ENCODE data around the gene BST2.
A peak's percentile ranks its signal among the peaks of the same experiment; 100 is the strongest.

The BST2 gene

GRCh38 chr19:17419621-17420474, 14.4 kb upstream of the BST2 start, which contains the start of gene MVB12A:
MVB12A (plus strand) TSS chr19:17420047; CDS start chr19:17420136, 89 bp downstream.
- Histone ChIP-seq H3K27me3 (ENCODE audit: control insufficient read depth in 2 of 2, insufficient read depth in 2 of 2, low read length in 2 of 2) (no peaks in the 10 kb centered on the region), H3K9ac (ENCODE audit: low read depth in 1 of 2, low read length in 2 of 2) (peak within 1 kb of the TSS; percentile 53 to 63), H3K36me3 (ENCODE audit: control insufficient read depth in 2 of 2, insufficient read depth in 2 of 2, low read length in 2 of 2) (peaks cover 0 to 4% of the 10 kb centered on the region in 2 donors), H3K9me3 (ENCODE audit: control insufficient read depth in 2 of 2, low read length in 2 of 2) (no peaks in the 10 kb centered on the region), H3K4me3 (ENCODE audit: low read length in 2 of 2) (peak within 1 kb of the TSS; percentile 64 to 88), H3K27ac (ENCODE audit: low read depth in 2 of 2, low read length in 2 of 2) (peak within 1 kb of the TSS; percentile 21 to 63), H3K4me1 (ENCODE audit: control insufficient read depth in 2 of 2, insufficient read depth in 2 of 2, low read length in 2 of 2) (peaks cover 3 to 10% of the 10 kb centered on the region in 2 donors)

GRCh38 chr19:17419154-17419620, 13.8 kb upstream of the BST2 start:
- no peaks in the 10 kb centered on the region for H3K27me3 ChIP-seq (ENCODE audit: control insufficient read depth in 2 of 2, insufficient read depth in 2 of 2, low read length in 2 of 2)
- peak overlapping the region; percentile 21 to 63 for H3K27ac ChIP-seq (ENCODE audit: low read depth in 2 of 2, low read length in 2 of 2)
- peak overlapping the region; percentile 64 to 79 for H3K4me3 ChIP-seq (ENCODE audit: low read length in 2 of 2)
- H3K36me3 ChIP-seq (ENCODE audit: control insufficient read depth in 2 of 2, insufficient read depth in 2 of 2, low read length in 2 of 2), result peaks cover 0 to 4% of the 10 kb centered on the region in 2 donors
- no peaks in the 10 kb centered on the region for H3K9me3 ChIP-seq (ENCODE audit: control insufficient read depth in 2 of 2, low read length in 2 of 2)
- peak overlapping the region; percentile 43 to 48 for H3K9ac ChIP-seq (ENCODE audit: low read depth in 1 of 2, low read length in 2 of 2)
- H3K4me1 ChIP-seq (ENCODE audit: control insufficient read depth in 2 of 2, insufficient read depth in 2 of 2, low read length in 2 of 2), result peaks cover 3 to 10% of the 10 kb centered on the region in 2 donors

DNA sequence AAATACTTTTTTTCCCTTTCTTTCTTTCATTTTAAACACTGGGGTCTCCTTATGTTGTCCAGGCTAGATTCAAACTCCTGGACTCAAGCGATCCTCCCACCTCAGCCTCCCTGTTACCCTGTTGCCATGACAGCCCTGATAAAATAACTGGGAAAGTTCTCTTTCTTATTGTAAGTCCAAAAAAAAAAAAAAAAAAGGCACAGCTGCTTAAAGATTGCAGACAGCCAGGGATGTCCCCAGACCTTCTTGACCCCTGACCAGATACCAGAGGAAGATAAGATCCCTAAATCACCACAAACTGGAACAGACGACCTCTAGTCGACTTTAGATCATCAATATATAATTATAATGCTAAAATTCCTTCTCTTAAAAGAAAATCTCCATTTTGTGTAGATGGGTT, 13.3 kb upstream of the BST2 start:
- no peak overlapping the region for H3K9ac ChIP-seq (ENCODE audit: low read depth in 1 of 2, low read length in 2 of 2)
- H3K9me3 ChIP-seq (ENCODE audit: control insufficient read depth in 2 of 2, low read length in 2 of 2), result no peaks in the 10 kb centered on the region
- peaks cover 3 to 10% of the 10 kb centered on the region in 2 donors for H3K4me1 ChIP-seq (ENCODE audit: control insufficient read depth in 2 of 2, insufficient read depth in 2 of 2, low read length in 2 of 2)
- no peaks in the 10 kb centered on the region for H3K27me3 ChIP-seq (ENCODE audit: control insufficient read depth in 2 of 2, insufficient read depth in 2 of 2, low read length in 2 of 2)
- peaks cover 0 to 4% of the 10 kb centered on the region in 2 donors for H3K36me3 ChIP-seq (ENCODE audit: control insufficient read depth in 2 of 2, insufficient read depth in 2 of 2, low read length in 2 of 2)
- no peak overlapping the region for H3K27ac ChIP-seq (ENCODE audit: low read depth in 2 of 2, low read length in 2 of 2)
- H3K4me3 ChIP-seq (ENCODE audit: low read length in 2 of 2), result peak overlapping the region in 1 of 2 donors; percentile 79

DNA sequence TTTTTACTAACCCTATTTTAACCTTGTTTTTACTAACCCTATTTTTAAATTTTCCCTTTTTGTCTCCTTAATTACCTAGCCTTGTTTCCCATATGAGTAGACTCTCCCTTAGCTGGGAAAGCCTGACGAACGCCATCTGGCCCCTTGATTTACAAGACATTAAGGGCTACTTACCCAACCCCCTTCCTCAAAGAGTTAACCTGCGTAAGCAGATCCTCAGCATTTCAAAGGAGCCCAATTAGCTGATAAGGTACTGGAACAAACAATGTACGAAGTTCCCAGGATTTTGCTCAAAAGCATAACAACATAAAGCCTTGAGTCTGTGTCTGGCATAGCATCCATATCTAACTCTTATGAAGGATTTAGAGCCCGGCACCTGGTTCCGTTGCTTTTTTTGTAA, 9.7 kb upstream of the BST2 start:
- Histone ChIP-seq H3K27me3 (ENCODE audit: control insufficient read depth in 2 of 2, insufficient read depth in 2 of 2, low read length in 2 of 2) (no peaks in the 10 kb centered on the region), H3K36me3 (ENCODE audit: control insufficient read depth in 2 of 2, insufficient read depth in 2 of 2, low read length in 2 of 2) (peaks cover 0 to 2% of the 10 kb centered on the region in 2 donors), H3K4me3 (ENCODE audit: low read length in 2 of 2) (no peak overlapping the region)

GRCh38 chr19:17414097-17414496, 8.7 kb upstream of the BST2 start:
- H3K27ac ChIP-seq (ENCODE audit: low read depth in 2 of 2, low read length in 2 of 2), result no peak overlapping the region

More for the DNA sequence above, 9.7 kb upstream of the BST2 start:
- Histone ChIP-seq H3K4me1 (ENCODE audit: control insufficient read depth in 2 of 2, insufficient read depth in 2 of 2, low read length in 2 of 2) (peaks cover 3 to 7% of the 10 kb centered on the region in 2 donors), H3K9ac (ENCODE audit: low read depth in 1 of 2, low read length in 2 of 2) (no peak overlapping the region), H3K27ac (ENCODE audit: low read depth in 2 of 2, low read length in 2 of 2) (no peak overlapping the region), H3K9me3 (ENCODE audit: control insufficient read depth in 2 of 2, low read length in 2 of 2) (no peaks in the 10 kb centered on the region)

GRCh38 chr19:17411801-17412200, 6.4 kb upstream of the BST2 start:
- H3K4me1 ChIP-seq (ENCODE audit: control insufficient read depth in 2 of 2, insufficient read depth in 2 of 2, low read length in 2 of 2), result no peaks in the 10 kb centered on the region
- H3K36me3 ChIP-seq (ENCODE audit: control insufficient read depth in 2 of 2, insufficient read depth in 2 of 2, low read length in 2 of 2), result peaks cover 0 to 2% of the 10 kb centered on the region in 2 donors
- H3K4me3 ChIP-seq (ENCODE audit: low read length in 2 of 2), result no peak overlapping the region
- no peaks in the 10 kb centered on the region for H3K9me3 ChIP-seq (ENCODE audit: control insufficient read depth in 2 of 2, low read length in 2 of 2)
- H3K27ac ChIP-seq (ENCODE audit: low read depth in 2 of 2, low read length in 2 of 2), result no peak overlapping the region
- H3K27me3 ChIP-seq (ENCODE audit: control insufficient read depth in 2 of 2, insufficient read depth in 2 of 2, low read length in 2 of 2), result no peaks in the 10 kb centered on the region
- H3K9ac ChIP-seq (ENCODE audit: low read depth in 1 of 2, low read length in 2 of 2), result no peak overlapping the region

More at GRCh38 chr19:17414097-17414496, 8.7 kb upstream of the BST2 start:
- H3K4me1 ChIP-seq (ENCODE audit: control insufficient read depth in 2 of 2, insufficient read depth in 2 of 2, low read length in 2 of 2), result peaks cover 2% of the 10 kb centered on the region in 2 donors
- H3K4me3 ChIP-seq (ENCODE audit: low read length in 2 of 2), result no peak overlapping the region
- no peak overlapping the region for H3K9ac ChIP-seq (ENCODE audit: low read depth in 1 of 2, low read length in 2 of 2)
- no peaks in the 10 kb centered on the region for H3K9me3 ChIP-seq (ENCODE audit: control insufficient read depth in 2 of 2, low read length in 2 of 2)
- H3K36me3 ChIP-seq (ENCODE audit: control insufficient read depth in 2 of 2, insufficient read depth in 2 of 2, low read length in 2 of 2), result peaks cover 0 to 2% of the 10 kb centered on the region in 2 donors
- H3K27me3 ChIP-seq (ENCODE audit: control insufficient read depth in 2 of 2, insufficient read depth in 2 of 2, low read length in 2 of 2), result no peaks in the 10 kb centered on the region

- H3K4me1 ChIP-seq (ENCODE audit: control insufficient read depth in 2 of 2, insufficient read depth in 2 of 2, low read length in 2 of 2), result peaks cover 4 to 6% of the 10 kb centered on the region in 2 donors
- no peak overlapping the region for H3K4me3 ChIP-seq (ENCODE audit: low read length in 2 of 2)
- no peak overlapping the region for H3K9ac ChIP-seq (ENCODE audit: low read depth in 1 of 2, low read length in 2 of 2)
- no peaks in the 10 kb centered on the region for H3K27me3 ChIP-seq (ENCODE audit: control insufficient read depth in 2 of 2, insufficient read depth in 2 of 2, low read length in 2 of 2)
- H3K27ac ChIP-seq (ENCODE audit: low read depth in 2 of 2, low read length in 2 of 2), result no peak overlapping the region
- no peaks in the 10 kb centered on the region for H3K9me3 ChIP-seq (ENCODE audit: control insufficient read depth in 2 of 2, low read length in 2 of 2)
- peaks cover 0 to 2% of the 10 kb centered on the region in 2 donors for H3K36me3 ChIP-seq (ENCODE audit: control insufficient read depth in 2 of 2, insufficient read depth in 2 of 2, low read length in 2 of 2)
Observed at GRCh38 chr19:17409990-17410389, 4.6 kb upstream of the BST2 start.

GRCh38 chr19:17406887-17407196, 1.4 kb upstream of the BST2 start:
- H3K4me3 ChIP-seq (ENCODE audit: low read length in 2 of 2), result peak overlapping the region in 1 of 2 donors; percentile 81
- H3K9ac ChIP-seq (ENCODE audit: low read depth in 1 of 2, low read length in 2 of 2), result peak overlapping the region in 1 of 2 donors; percentile 10
- H3K9me3 ChIP-seq (ENCODE audit: control insufficient read depth in 2 of 2, low read length in 2 of 2), result no peaks in the 10 kb centered on the region

GRCh38 chr19:17406046-17406886, 836 bp upstream of the BST2 start:
- Histone ChIP-seq H3K27ac (ENCODE audit: low read depth in 2 of 2, low read length in 2 of 2) (peak overlapping the region; percentile 80 to 93), H3K9ac (ENCODE audit: low read depth in 1 of 2, low read length in 2 of 2) (peak overlapping the region; percentile 58 to 68), H3K9me3 (ENCODE audit: control insufficient read depth in 2 of 2, low read length in 2 of 2) (no peaks in the 10 kb centered on the region), H3K4me1 (ENCODE audit: control insufficient read depth in 2 of 2, insufficient read depth in 2 of 2, low read length in 2 of 2) (peaks cover 4 to 6% of the 10 kb centered on the region in 2 donors), H3K27me3 (ENCODE audit: control insufficient read depth in 2 of 2, insufficient read depth in 2 of 2, low read length in 2 of 2) (no peaks in the 10 kb centered on the region), H3K4me3 (ENCODE audit: low read length in 2 of 2) (peak overlapping the region; percentile 60 to 81), H3K36me3 (ENCODE audit: control insufficient read depth in 2 of 2, insufficient read depth in 2 of 2, low read length in 2 of 2) (no peaks in the 10 kb centered on the region)

More at GRCh38 chr19:17406887-17407196, 1.4 kb upstream of the BST2 start:
- H3K4me1 ChIP-seq (ENCODE audit: control insufficient read depth in 2 of 2, insufficient read depth in 2 of 2, low read length in 2 of 2), result peaks cover 4 to 6% of the 10 kb centered on the region in 2 donors
- H3K36me3 ChIP-seq (ENCODE audit: control insufficient read depth in 2 of 2, insufficient read depth in 2 of 2, low read length in 2 of 2), result no peaks in the 10 kb centered on the region
- H3K27me3 ChIP-seq (ENCODE audit: control insufficient read depth in 2 of 2, insufficient read depth in 2 of 2, low read length in 2 of 2), result no peaks in the 10 kb centered on the region
- H3K27ac ChIP-seq (ENCODE audit: low read depth in 2 of 2, low read length in 2 of 2), result peak overlapping the region; percentile 80 to 93
